ENCODE measurements around the gene RAET1E.
A peak's percentile ranks its signal among the peaks of the same experiment; 100 is the strongest.
"Not testable (repeated sequence)": the region's sequence is repeated elsewhere in the genome, so short reads cannot be mapped to it uniquely, and the experiment has no call there.

The RAET1E gene

GRCh38 chr6:149924206-149924932 lies 26.5 kb upstream of the RAET1E start:
- no peak for TF ChIP-seq CTCF (IDR thresholded peaks at IDR 0.05)
- Histone ChIP-seq H3K36me3 (no peaks in the 10 kb centered on the region), H3K4me1 (ENCODE audit: control insufficient read depth in 1 of 2, insufficient read depth in 1 of 2, low read depth in 1 of 2, low read length in 1 of 2) (peaks cover 17 to 24% of the 10 kb centered on the region in 2 experiments), H3K9me3 (no peaks in the 10 kb centered on the region), H3K27me3 (peaks cover 98% of the 10 kb centered on the region), H3K27ac (no peak overlapping the region), H3K4me3 (ENCODE audit: low read depth in 1 of 2, low read length in 1 of 2) (no peak overlapping the region)

GRCh38 chr6:149923327-149923986 lies 25.5 kb upstream of the RAET1E start:
- Histone ChIP-seq H3K36me3 (no peaks in the 10 kb centered on the region), H3K27ac (no peak overlapping the region), H3K4me1 (ENCODE audit: control insufficient read depth in 1 of 2, insufficient read depth in 1 of 2, low read depth in 1 of 2, low read length in 1 of 2) (peaks cover 17 to 24% of the 10 kb centered on the region in 2 experiments), H3K4me3 (ENCODE audit: low read depth in 1 of 2, low read length in 1 of 2) (peak overlapping the region; percentile 17 to 21), H3K9me3 (no peaks in the 10 kb centered on the region), H3K27me3 (peaks cover 98% of the 10 kb centered on the region)
- no peak for TF ChIP-seq CTCF (IDR thresholded peaks at IDR 0.05)

GRCh38 chr6:149922642-149923326 lies 24.9 kb upstream of the RAET1E start, which contains the start of gene RAET1G:
Gene RAET1G, minus strand, starts transcription at chr6:149923121. Its CDS starts 111 bp downstream, at chr6:149923010.
- peaks cover 17 to 24% of the 10 kb centered on the region in 2 experiments for H3K4me1 ChIP-seq (ENCODE audit: control insufficient read depth in 1 of 2, insufficient read depth in 1 of 2, low read depth in 1 of 2, low read length in 1 of 2)
- no peaks in the 10 kb centered on the region for H3K9me3 ChIP-seq
- no peak for TF ChIP-seq CTCF (IDR thresholded peaks at IDR 0.05)
- peaks cover 98% of the 10 kb centered on the region for H3K27me3 ChIP-seq
- no peaks in the 10 kb centered on the region for H3K36me3 ChIP-seq
- no peak within 1 kb of the TSS for H3K27ac ChIP-seq
- peak within 1 kb of the TSS; percentile 17 to 21 for H3K4me3 ChIP-seq (ENCODE audit: low read depth in 1 of 2, low read length in 1 of 2)

GRCh38 chr6:149922091-149922490 lies 24.2 kb upstream of the RAET1E start:
- Histone ChIP-seq H3K4me1 (ENCODE audit: control insufficient read depth in 1 of 2, insufficient read depth in 1 of 2, low read depth in 1 of 2, low read length in 1 of 2) (peaks cover 17 to 24% of the 10 kb centered on the region in 2 experiments), H3K27me3 (peaks cover 92% of the 10 kb centered on the region)
- not testable (repeated sequence) for H3K9me3 ChIP-seq; H3K36me3 ChIP-seq; H3K27ac ChIP-seq; H3K4me3 ChIP-seq (ENCODE audit: low read depth in 1 of 2, low read length in 1 of 2)

- Histone ChIP-seq H3K9me3 (no peaks in the 10 kb centered on the region), H3K36me3 (no peaks in the 10 kb centered on the region), H3K4me3 (ENCODE audit: low read depth in 1 of 2, low read length in 1 of 2) (no peak overlapping the region), H3K27ac (no peak overlapping the region), H3K27me3 (peaks cover 84% of the 10 kb centered on the region), H3K4me1 (ENCODE audit: control insufficient read depth in 1 of 2, insufficient read depth in 1 of 2, low read depth in 1 of 2, low read length in 1 of 2) (peaks cover 17 to 24% of the 10 kb centered on the region in 2 experiments)
- no peak for TF ChIP-seq CTCF (IDR thresholded peaks at IDR 0.05)
Measured at GRCh38 chr6:149921361-149921760, 23.4 kb upstream of the RAET1E start.
